Activated CD8-positive, alpha-beta memory T cell treated with anti-CD3 and anti-CD28 coated beads, Interleukin-2, amount 50 U/mL, for 48 hours (primary cell): ENCODE measurements around the gene WDR20.
"Not testable (repeated sequence)": the region's sequence is repeated elsewhere in the genome, so short reads cannot be mapped to it uniquely, and the experiment has no call there.

Experiments
- DNase-seq: peaks from one replicate; pipeline ENCODE4 v3.0.0-alpha.2; 2020

Gene WDR20

DNA sequence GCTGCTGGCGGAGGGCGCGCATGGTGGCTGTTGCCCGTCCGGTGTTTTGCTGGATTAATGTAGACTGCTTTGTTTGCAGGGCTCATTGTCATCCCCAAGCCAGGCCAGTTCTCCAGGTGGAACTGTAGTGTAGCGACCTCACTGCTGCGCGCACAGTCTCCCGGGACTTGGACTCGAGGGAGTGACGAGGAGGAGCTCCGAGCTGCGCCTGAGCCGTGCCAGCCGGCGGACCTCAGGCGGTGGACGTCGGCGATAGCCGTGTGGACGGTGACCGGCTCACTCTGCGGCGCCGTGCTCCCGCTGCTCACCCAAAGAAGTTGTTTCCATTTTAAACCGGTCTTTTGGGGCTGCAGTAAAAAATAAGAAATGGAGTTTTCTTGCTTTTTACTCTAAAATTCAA is 83.1 kb downstream of the WDR20 start:
- DNase-seq: no peak

GRCh38 chr14:102223682-102224081 is 84.0 kb downstream of the WDR20 start:
- no peak for DNase-seq

DNA sequence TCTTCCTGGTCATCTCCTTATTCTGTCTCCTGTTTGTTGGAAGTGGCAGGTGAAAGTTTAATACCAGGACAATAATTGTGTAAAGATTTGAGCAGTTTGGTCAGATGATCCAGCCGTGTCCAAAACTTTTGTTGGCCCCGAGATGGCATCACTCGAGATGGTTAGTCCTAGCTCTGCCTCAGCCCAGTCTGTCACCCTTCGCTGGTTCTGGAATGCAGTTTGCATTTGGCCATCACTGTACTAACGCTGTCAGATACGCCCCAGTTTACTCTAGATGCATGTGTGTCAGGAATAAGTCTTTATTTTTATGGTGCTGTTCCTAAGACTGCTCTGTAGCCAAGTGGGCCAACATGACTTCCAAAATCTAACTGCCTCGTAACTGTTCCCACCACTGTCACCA is 85.7 kb downstream of the WDR20 start:
- DNase-seq: no peak

- DNase-seq: no peak
Observed at GRCh38 chr14:102225936-102226335, 86.2 kb downstream of the WDR20 start.

DNA sequence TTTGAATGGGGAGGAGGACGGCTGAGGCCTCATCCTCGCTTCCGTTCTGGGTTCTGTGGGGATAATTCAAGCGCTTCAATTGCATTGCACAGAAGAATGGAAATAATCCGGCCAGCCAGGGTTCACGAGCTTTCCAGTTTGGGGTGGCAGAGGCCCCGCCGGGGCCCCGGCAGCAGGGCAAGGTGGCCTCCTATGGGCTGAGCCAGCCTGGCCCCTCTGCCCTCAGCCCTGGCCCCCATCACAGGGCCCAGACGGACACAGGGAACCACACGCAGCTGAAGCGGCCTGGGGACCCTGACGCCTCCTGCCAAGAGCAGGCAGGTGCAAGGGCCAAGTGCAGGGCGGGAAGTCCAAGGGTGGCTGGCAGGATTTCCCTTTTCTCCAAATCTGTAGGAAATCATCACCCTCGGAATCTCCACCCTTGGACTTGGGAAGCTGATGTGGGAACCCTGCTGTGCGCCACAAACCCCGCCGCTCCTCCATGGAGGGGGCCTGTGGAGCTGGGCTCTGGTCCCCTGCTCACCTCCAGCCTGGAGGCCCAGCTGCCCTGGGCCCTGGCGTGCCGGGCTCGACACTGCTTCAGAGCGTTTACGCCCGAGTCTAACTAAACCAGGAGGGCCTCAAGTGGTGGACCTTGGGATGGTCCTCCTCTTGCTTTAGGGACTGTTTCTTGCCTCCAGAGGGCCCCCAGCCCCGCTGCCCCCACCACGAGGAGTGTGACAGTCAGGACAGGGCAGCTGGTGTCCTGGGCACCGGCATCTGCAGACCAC is 86.8 kb downstream of the WDR20 start:
- no peak for DNase-seq

- DNase-seq: no peak
Observed at GRCh38 chr14:102227184-102227964, 87.7 kb downstream of the WDR20 start.

GRCh38 chr14:102229071-102229738 is 89.5 kb downstream of the WDR20 start:
- DNase-seq: no peak

DNA sequence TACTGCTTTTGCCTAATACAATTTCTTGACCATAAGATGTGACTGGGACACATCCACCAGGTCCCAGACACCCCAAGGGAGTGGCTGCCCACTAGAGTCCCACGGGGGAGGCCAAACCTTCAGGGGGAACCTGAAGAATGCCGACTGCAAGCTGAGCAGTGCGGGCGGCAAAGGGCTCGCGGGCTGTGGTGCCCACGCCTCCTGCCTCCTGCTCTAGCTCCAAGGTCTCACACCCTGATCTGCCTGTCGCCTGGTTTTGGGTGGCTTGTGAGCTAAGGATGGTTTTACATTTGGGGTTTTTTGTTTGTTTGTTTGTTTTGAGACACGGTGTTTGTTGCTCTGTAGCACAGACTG is 90.0 kb downstream of the WDR20 start:
- no peak for DNase-seq

DNA sequence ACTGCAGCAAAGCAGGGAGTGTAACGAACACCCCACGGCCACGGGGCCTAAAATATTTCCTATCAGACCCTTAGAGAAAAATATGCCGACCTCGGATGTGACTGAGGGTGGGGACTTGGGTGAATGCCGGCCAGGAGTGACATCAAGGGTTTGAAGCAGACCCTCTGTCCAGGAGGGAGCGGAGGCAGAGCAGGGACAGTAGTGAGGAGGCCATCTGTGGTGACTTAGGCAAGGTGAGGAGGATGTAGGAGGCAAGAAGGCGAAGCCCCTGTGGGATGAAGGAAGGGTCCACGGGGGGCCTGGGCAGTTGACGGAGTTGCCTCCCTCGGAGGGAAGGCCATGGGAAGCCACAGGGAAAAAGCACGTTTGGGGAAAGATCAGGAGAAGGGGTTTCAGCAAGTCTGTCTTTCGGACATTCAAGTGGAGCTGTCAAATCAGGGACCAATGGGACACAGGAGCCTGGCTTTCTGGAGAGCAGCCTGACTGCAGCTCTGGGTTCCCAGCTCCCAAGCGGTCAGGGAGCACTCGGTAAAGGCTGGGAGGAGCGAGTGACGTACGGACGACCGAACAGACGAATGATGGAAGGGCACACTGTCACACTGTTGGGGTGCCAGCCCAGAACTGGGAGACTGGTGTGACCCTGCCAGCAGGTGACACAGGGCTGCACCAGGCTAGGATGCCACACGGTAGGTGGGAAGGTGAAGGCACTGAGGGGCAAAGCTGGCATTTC is 90.9 kb downstream of the WDR20 start:
- DNase-seq: no peak

DNA sequence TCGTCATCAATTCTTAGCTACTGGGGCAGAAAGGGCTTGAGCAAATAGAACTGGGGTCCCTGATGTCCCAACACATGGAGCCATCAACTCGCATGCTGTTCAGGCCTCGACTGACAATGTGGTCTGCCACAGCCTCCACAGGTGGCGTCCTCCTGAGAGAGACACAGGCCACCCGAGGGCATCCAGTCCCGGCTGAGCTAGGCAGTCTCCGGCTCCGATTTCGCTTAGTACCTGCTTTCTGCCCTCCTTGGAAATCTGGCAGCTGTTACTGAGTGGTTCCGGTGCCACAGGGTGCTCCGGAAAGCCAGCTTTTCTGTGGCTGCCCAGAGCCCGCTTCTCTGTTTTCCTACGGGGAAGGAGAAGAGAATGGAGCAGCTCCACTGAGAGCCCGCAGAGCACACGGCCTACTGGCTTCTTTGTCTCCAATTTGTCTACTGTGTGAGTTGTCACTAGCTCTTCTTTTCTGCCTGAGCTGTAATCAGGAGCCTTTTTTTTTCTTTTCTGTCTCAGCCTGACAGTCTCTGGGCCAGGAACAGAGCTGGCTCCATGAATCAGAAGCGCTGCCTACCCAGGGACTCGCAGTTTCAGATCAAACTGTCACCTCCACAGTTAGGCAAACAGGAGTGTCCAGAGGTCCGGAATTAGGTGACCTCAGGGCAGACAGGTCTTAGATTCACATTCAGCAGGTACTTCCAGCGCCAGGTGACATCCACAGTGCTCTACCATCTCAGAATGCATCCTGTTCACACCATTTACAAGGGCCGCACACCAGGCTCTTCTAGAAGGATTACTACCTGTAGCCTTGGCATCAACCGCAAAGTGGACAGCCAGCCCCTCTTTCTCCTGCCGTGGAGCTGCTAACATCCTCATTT is 92.0 kb downstream of the WDR20 start:
- DNase-seq: no peak

GRCh38 chr14:102232348-102232625 is 92.6 kb downstream of the WDR20 start:
- no peak for DNase-seq

DNA sequence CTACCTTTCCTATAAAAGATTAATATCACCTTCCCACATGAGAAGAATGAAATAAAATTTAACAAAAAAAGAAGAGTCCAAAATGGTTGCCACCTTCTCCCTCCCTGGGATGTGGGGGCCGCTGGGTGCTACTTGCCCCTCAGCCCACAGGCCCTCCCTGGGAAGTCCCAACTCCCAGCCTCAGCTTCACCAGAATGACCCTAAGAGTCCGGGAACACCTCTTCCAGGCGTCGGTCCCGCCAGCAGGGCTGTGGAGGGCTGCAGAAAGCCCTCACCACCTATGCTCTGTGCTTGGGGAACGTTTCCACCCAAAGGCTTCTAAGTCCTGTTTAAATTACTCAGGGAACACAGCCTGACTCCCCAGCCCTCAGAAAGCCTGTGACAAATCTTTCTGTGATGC is 93.4 kb downstream of the WDR20 start:
- DNase-seq: no peak

GRCh38 chr14:102234331-102235264 is 94.9 kb downstream of the WDR20 start:
- DNase-seq: no peak

GRCh38 chr14:102235275-102235897 is 95.7 kb downstream of the WDR20 start:
- peak; percentile 89 for DNase-seq

GRCh38 chr14:102236026-102236425 is 96.3 kb downstream of the WDR20 start:
- DNase-seq: no peak

DNA sequence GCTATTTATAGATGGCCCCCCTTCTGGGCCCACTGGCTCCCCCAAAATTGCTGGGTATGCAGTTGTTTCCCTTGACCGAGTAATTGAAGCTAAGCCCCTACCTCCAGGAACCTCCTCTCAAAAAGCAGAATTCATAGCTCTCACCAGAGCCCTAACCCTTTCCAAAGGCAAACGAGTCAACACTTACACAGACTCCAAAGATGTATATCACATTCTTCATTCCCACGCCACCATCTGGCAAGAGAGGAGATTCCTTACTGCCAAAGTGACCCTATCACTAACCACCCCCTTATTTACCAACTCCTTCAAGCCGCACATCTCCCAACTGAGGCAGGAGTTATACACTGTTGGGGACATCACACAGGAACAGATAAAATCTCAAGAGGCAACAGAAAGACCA is 98.4 kb downstream of the WDR20 start:
- DNase-seq: no peak

DNA sequence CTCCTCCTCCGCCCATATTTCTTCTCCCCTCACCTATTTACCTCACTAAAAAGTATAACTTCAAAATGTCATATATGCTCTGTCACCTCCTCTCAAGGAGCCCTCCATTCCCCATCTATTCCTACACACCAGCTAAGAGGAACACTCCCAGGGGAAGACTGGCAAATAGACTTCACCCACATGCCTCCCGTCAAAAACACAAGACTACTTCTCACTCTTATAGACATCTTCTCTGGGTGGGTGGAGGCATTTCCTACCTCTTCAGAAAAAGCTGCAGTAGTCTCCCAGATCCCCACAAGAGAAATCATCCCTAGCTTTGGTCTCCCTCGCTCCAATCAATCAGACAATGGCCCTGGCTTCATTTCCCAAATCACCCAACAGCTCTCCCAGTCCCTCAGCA is 99.1 kb downstream of the WDR20 start:
- DNase-seq: no peak

- DNase-seq: no peak
Observed at GRCh38 chr14:102239231-102239630, 99.5 kb downstream of the WDR20 start.

- not testable (repeated sequence) for DNase-seq
Observed at GRCh38 chr14:102240481-102240880, 100.8 kb downstream of the WDR20 start.

DNA sequence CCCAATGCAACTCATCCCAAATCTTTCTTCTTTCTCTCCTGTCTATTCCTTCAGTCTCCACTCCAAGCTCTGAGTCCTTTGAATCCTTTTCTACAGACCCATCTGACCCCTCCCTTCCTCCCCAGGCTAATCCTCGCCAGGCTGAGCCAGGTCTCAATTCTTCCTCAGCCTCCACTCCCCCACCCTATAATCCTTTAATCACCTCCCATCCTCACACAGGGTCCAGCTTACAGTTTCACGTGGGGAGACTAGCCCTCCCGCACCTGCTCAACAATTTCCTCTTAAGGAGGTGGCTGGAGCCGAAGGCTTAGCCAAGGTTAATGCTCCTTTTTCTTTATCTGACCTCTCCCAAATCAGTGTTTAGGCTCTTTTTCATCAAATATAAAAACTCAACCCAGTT is 101.5 kb downstream of the WDR20 start:
- no peak for DNase-seq

DNA sequence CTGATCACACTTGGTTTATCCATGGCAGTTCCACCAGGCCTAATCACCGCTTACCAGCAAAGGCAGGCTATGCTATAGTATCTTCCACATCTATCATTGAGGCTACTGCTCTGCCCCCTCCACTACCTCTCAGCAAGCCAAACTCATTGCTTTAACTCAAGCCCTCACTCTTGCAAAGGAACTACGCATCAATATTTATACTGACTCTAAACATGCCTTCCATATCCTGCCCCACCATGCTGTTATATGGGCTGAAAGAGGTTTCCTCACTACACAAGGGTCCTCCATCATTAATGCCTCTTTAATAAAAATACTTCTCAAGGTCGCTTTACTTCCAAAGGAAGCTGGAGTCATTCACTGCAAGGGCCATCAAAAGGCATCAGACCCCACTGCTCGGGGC is 104.1 kb downstream of the WDR20 start:
- DNase-seq: not testable (repeated sequence)
